GM12874 (cell line): ENCODE measurements around the gene TGFBR1.

ENCODE experiments used
- CTCF ChIP-seq: IDR thresholded peaks from 2 replicates; pipeline ENCODE4 v1.5.1; 2011; ENCODE audit warnings: low read depth, mild to moderate bottlenecking, control low read depth, low read length, moderate library complexity; ENCODE audit not compliant: insufficient read depth

The TGFBR1 gene

GRCh38 chr9:99071313-99072039 is 33.4 kb upstream of the TGFBR1 start:
- TF ChIP-seq CTCF, result no peak

- no peak for TF ChIP-seq CTCF
These were observed 32.9 kb upstream of the TGFBR1 start for GRCh38 chr9:99072040-99072394.

- TF ChIP-seq CTCF, result no peak
These were observed 31.6 kb upstream of the TGFBR1 start for GRCh38 chr9:99073347-99073746.

- TF ChIP-seq CTCF, result no peak
These were observed 30.7 kb upstream of the TGFBR1 start for GRCh38 chr9:99073985-99074901.

- TF ChIP-seq CTCF, result no peak
These were observed 30.0 kb upstream of the TGFBR1 start for GRCh38 chr9:99074902-99075245.

- TF ChIP-seq CTCF, result no peak
These were observed 29.5 kb upstream of the TGFBR1 start for GRCh38 chr9:99075246-99075912.

- TF ChIP-seq CTCF, result no peak
These were observed 28.9 kb upstream of the TGFBR1 start for GRCh38 chr9:99076030-99076429.
